Central memory CD4-positive, alpha-beta T cell (primary cell): ENCODE data around the gene TFF2.

Experiments
- DNase-seq: peaks from one replicate; pipeline ENCODE4 v3.0.0; 2022
- total RNA-seq, 3 experiments: gene quantifications; one replicate each; lab custom pipeline; 2026; lab: John Stamatoyannopoulos, UW

The TFF2 gene
- 0 reads per million in 3 experiments for total RNA-seq

GRCh38 chr21:42350927-42351426 lies at the start of gene TFF2:
TSS of gene TFF2 (minus strand) at chr21:42350994. CDS start at chr21:42350957, 37 bp downstream.
- DNase-seq, result no peak

- no peak for DNase-seq
Measured at GRCh38 chr21:42400525-42400924, 49.7 kb upstream of the TFF2 start.

- DNase-seq, result no peak
Measured at GRCh38 chr21:42398436-42399028, 47.7 kb upstream of the TFF2 start.

- DNase-seq, result no peak
Measured at GRCh38 chr21:42397746-42398394, 47.1 kb upstream of the TFF2 start.

DNA sequence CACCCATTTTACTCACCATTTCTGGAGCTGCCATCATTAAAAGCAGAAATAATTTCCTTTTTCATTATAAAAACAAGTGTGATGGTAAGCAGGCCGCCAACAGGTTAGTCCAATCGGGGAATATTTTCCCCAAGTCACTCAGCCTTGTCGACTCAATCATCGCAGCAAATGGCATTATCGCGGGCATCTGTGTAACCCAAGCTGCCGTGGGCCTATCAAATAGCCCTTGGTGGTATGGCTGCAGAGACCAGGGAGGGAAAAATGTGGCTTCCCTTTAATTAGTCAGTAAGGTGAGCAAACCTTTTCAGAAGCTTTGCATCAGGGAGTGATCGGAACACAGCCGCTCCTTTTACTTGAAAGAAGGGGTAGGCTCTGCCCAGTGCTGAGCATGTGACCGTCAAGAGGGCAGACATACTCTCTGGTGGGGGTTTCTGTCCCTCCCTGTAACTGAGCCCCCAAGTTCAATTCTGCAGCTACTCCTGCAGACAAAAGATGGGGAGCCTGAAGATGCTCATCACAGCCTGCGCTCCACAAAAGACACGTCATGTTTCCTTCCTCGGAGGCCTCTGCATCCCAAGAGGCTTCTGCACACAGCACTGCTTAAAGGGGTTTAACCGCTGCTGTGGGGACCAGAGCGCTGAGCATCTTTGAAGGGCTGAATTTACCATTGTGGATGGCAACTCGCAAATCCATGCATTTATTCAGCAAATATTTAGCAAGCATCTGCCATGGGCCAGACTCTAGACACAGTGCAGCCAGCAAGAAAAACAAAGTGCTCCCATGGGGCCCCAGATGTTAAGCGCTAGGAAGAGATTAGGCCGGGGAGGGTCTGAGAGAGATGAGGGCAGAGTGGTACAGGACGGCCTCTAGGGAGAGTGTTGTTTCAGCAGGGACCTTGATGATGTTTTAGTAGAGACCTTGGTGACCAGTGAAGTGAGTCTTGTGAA lies 46.3 kb upstream of the TFF2 start:
- DNase-seq, result no peak

GRCh38 chr21:42395905-42396651 lies 45.3 kb upstream of the TFF2 start, which contains the start of gene TMPRSS3:
TSS of gene TMPRSS3 (minus strand) at chr21:42396052. CDS start at chr21:42395417, 635 bp downstream.
- no peak for DNase-seq

DNA sequence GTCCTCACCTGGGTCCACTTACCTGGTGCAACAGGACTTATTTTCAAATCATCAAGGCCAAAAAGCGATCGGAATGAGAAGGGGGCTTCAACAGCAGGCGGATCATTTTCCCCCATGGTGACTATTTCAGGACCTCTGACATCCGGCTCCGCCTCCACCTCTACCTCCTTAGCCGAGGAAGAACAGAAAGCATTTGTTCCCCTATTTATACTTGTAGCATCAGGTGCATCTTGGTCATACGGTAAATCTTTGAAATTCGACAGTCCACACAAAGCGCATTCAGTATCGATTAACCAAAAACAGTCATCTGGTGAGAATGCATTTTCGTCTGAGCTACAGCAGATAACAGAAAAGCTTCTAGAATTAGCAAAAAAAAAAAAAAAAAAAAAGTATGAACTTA lies 44.5 kb upstream of the TFF2 start:
- no peak for DNase-seq

DNA sequence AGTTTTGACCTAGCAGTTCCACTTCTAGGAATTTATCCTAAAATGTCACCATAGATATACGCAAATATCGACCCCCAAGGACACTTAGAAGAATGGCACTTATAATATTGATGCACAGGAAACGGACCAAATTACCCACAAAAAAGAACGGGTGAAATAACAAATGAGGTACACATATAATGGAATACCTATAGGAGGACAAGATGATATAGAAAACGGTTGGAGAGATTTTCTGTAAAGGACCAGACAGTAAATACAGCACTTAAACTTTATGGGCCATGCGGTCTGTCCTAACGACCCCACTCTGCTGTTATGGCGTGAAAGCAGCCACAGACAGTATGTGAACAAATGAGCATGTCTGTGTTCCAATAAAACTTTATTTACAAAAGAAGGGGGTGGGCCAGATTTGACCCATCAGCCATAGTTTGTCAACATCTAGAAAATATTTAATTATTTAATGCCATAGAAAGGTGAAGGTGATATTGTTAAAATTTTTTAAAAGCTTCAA lies 42.7 kb upstream of the TFF2 start:
- DNase-seq, result no peak

- no peak for DNase-seq
Measured at GRCh38 chr21:42392731-42393442, 42.1 kb upstream of the TFF2 start.

- DNase-seq, result no peak
Measured at GRCh38 chr21:42391297-42391696, 40.5 kb upstream of the TFF2 start.

- no peak for DNase-seq
Measured at GRCh38 chr21:42390696-42391095, 39.9 kb upstream of the TFF2 start.

DNA sequence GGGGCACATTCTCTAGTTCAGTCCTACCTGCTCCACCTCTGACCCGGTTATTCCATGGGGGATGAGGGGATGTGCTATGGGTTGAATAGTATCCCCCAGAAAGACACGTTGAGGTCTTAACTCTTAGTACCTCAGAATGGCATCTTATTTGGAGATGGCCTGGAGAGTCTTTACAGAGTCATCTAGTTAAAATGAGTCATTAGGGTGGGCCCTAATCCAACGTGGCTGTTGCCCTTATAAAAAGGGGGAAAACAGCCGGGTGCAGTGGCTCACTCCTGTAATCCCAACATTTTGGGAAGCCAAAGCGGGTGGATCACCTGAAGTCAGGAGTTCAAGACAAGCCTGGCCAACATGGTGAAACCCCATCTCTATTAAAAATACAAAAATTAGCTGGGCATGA lies 39.4 kb upstream of the TFF2 start:
- no peak for DNase-seq

DNA sequence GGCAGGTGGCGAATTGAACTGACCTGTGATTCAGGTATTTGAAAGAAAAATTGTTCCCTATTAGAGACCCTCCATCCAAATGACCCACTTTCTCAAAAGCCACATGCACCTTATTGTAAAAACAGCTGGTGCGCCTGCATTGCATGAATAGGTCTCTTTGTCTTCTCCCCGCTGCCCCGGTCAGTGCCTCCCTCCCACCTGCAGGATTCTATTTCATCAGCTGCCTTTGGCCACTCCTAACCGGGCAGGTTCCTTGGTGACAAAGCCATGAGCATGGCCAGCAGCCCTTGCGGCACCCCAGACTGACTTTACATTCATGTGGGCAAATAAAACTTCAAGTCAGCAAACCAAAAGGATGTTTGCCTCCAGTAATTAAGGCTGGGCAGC lies 38.6 kb upstream of the TFF2 start:
- DNase-seq, result no peak

DNA sequence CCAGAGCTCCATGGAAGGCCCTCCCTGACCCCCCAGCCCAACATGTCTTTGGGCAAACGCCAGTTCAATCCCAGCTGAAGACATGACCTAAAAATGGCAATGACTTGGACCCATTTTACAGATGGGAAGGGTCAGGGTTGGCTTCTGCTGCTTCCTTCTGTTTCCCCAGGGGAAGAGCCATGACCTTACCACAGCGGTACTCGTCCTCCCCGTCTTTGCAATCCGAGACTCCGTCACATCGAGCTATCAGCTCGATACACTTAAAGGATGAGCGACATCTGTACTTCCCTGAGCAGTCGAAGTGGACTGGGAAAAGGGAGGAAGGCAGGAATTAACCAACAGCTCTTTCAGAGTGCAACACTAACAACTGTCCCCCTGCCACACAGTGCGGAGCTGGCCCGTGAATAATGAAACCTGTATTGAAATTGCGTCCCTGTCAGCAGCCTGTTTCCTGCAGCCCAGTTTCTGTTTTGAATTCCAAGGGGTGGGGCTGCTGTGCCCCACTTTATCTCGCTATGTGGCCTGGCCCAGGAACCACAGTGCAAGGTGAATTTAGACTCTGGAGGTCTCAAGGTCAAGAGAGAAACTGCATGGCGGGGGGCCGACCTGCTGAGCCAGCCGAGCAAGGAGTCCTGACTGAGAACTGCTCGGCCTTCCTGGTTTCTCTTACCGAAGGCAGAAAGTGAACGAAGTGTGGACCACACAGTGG lies 38.1 kb upstream of the TFF2 start:
- peak; percentile 30 for DNase-seq

DNA sequence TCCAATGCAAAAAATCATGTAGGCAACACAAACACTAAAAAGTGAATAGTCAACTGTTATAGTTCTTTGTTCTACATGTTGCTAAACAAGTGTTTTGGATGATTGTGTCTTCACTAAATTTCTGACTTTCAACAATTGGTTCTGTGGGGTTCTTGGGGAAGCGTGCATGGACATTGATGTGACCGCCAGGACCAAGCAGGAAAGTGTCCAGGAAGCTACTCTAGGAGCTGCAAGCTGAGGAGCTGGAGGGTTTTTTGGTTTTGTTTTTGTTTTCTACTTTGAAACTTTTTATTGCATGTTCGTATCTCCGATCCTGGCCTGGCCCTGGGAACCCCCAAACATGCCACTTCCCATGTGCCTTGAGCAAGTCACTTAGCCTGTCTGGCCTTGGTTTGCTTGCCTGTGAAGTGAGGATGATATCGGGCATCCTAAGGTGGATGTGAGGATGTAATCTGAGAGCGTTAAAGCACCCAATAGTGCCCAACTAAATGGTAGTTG lies 37.1 kb upstream of the TFF2 start:
- DNase-seq, result no peak

- no peak for DNase-seq
Measured at GRCh38 chr21:42387164-42387563, 36.4 kb upstream of the TFF2 start.

DNA sequence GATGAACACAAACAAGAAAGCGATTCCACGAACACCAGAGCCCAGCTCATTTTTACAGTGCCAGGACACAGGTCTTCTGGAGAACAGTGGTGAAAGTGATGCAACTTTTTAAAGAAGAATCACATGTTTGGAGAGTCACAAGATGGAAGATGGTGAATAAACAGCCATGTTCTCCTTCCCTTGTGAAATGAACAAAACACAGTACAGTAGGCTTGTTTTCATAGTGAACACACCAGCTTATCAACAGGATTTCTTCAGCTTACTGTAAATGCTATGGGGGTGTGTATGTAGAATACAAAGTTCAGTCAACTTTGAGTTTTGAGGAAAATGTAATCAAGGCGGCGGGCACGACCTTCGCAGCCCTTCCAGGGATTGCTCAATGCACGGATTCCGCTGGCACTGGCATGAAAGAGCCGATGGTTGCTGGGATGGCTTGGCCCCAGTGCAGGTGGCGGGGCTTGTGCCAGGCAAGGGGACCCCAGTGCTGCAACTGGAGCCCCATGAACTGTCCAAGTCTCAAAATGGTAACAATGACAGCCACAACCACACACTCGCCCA lies 35.3 kb upstream of the TFF2 start:
- no peak for DNase-seq

DNA sequence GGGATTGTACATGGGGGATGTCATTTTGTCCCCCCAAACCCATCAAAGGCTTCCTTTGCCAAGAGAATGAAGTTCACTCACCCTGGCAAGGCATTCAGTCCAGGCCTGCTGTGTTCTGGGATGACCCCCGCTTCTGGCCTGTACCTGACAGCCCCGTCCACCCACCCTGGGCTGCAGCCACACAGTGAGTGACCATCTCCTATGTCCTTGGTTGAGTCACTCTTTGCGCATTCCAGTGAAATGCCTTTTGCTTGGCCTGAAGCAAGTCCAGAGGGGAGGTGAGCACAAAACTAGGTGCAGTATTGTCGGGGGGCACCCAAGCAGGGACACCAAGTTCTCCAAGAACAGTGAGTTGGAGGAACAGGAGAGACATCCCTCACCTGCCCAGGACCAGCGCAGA lies 34.8 kb upstream of the TFF2 start:
- DNase-seq, result no peak

DNA sequence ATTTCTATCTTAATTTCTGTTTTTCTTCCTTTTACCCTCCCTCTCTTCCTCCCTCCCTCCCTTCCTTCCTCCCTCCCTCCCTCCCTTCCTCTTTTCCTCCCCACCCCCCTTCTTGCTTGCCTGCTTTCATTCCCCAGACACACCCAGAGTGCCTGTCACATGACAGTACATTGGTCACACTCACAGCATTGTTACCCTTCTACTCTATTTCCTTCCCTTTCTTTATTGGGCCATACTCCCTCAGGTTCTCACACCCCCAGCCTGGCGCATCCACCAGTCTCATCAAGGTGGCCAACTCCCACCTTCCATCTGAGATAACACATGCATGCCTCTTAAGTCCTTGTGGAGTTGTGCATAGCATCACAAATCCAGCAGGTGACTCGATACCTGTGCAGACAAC lies 34.2 kb upstream of the TFF2 start:
- DNase-seq, result no peak

DNA sequence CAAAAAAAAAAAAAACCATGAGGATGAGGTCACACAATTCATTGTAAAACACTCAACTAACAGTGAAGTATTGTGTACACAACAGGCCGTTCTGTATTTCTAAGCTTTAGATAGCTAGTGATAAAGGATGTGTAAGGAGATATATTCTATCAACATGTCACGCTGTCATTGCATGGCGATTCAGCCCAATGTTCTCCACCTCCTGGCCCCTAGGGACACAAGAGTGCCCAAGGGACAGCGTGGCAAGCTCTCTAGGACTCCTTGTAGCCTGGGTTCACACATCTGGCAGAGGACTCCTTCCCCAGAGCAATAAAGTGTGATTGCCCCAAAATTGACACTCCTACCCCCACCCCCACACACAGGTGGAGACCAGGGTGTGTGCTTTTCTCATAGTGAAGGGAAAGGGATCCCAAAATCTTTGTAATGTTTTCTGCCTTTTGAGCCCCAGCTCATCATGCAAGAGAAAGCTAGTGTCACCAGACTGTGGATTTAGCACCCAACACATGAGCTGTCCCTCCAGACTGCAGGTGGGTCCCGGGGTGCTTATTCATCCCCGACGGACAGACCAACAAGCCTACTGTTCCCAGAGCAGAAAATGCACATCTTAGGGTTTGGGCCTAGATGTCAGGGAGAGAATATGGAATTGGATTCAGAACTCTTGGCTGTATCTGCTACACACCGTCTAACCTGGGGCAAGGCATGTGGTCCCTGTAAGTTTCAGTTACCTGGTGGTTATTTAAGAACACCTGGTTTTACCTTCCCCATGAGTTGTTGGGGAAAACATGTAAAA lies 33.6 kb upstream of the TFF2 start:
- DNase-seq, result no peak
